Ishikawa (cell line): Measurements from ENCODE around the gene VWA8.

Source experiments
- CEBPB ChIP-seq: IDR thresholded peaks from 2 replicates; pipeline ENCODE4 v1.6.1; 2012
- CREB1 ChIP-seq: IDR thresholded peaks from 2 replicates; pipeline ENCODE4 v1.6.1; 2012; ENCODE audit warnings: low read depth
- EGR1 ChIP-seq: IDR thresholded peaks from 2 replicates; pipeline ENCODE4 v1.6.1; 2012
- EP300 ChIP-seq: IDR thresholded peaks from 2 replicates; pipeline ENCODE4 v1.6.1; 2012; ENCODE audit warnings: borderline replicate concordance
- FOXM1 ChIP-seq: IDR thresholded peaks from 2 replicates; pipeline ENCODE4 v1.6.1; 2012; ENCODE audit warnings: low read depth, borderline replicate concordance
- NFIC ChIP-seq: IDR thresholded peaks from 2 replicates; pipeline ENCODE4 v1.6.1; 2012
- RAD21 ChIP-seq: IDR thresholded peaks from 2 replicates; pipeline ENCODE4 v1.6.1; 2012; ENCODE audit warnings: low read depth
- TAF1 ChIP-seq: IDR thresholded peaks from 2 replicates; pipeline ENCODE4 v1.6.1; 2012; ENCODE audit warnings: low read depth, mild to moderate bottlenecking
- TCF12 ChIP-seq: IDR thresholded peaks from 2 replicates; pipeline ENCODE4 v1.6.1; 2012; ENCODE audit warnings: low read depth
- TEAD4 ChIP-seq: IDR thresholded peaks from 2 replicates; pipeline ENCODE4 v1.6.1; 2012
- USF1 ChIP-seq: IDR thresholded peaks from 2 replicates; pipeline ENCODE4 v1.6.1; 2012
- YY1 ChIP-seq: IDR thresholded peaks from 2 replicates; pipeline ENCODE4 v1.6.1; 2012; ENCODE audit warnings: low read depth
- ZBTB7A ChIP-seq: IDR thresholded peaks from 2 replicates; pipeline ENCODE4 v1.6.1; 2012; ENCODE audit warnings: low read depth
- TF ChIP-seq, protein P1 (sequence below): IDR thresholded peaks from 2 replicates; pipeline ENCODE4 v1.6.1; 2012
- TF ChIP-seq, protein P2 (sequence below): IDR thresholded peaks from 2 replicates; pipeline ENCODE4 v1.6.1; 2012; ENCODE audit warnings: low read depth, mild to moderate bottlenecking

VWA8 gene

GRCh38 chr13:41608839-41609177, 352.1 kb downstream of the VWA8 start:
- TF ChIP-seq NFIC (no peak), FOXM1 (no peak), ZBTB7A (no peak)
- TF ChIP-seq, protein P1, sequence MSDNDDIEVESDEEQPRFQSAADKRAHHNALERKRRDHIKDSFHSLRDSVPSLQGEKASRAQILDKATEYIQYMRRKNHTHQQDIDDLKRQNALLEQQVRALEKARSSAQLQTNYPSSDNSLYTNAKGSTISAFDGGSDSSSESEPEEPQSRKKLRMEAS: no peak

- no peak for TF ChIP-seq USF1
- no peak for TF ChIP-seq EP300
- no peak for TF ChIP-seq TAF1
- TF ChIP-seq NFIC: no peak
- no peak for TF ChIP-seq CEBPB
- no peak for TF ChIP-seq TCF12
- TF ChIP-seq TEAD4: no peak
- TF ChIP-seq CREB1: no peak
- TF ChIP-seq, protein P1: no peak
- no peak for TF ChIP-seq FOXM1
- TF ChIP-seq YY1: no peak
- TF ChIP-seq ZBTB7A: no peak
- TF ChIP-seq EGR1: no peak
- TF ChIP-seq RAD21: no peak
- TF ChIP-seq, protein P2, sequence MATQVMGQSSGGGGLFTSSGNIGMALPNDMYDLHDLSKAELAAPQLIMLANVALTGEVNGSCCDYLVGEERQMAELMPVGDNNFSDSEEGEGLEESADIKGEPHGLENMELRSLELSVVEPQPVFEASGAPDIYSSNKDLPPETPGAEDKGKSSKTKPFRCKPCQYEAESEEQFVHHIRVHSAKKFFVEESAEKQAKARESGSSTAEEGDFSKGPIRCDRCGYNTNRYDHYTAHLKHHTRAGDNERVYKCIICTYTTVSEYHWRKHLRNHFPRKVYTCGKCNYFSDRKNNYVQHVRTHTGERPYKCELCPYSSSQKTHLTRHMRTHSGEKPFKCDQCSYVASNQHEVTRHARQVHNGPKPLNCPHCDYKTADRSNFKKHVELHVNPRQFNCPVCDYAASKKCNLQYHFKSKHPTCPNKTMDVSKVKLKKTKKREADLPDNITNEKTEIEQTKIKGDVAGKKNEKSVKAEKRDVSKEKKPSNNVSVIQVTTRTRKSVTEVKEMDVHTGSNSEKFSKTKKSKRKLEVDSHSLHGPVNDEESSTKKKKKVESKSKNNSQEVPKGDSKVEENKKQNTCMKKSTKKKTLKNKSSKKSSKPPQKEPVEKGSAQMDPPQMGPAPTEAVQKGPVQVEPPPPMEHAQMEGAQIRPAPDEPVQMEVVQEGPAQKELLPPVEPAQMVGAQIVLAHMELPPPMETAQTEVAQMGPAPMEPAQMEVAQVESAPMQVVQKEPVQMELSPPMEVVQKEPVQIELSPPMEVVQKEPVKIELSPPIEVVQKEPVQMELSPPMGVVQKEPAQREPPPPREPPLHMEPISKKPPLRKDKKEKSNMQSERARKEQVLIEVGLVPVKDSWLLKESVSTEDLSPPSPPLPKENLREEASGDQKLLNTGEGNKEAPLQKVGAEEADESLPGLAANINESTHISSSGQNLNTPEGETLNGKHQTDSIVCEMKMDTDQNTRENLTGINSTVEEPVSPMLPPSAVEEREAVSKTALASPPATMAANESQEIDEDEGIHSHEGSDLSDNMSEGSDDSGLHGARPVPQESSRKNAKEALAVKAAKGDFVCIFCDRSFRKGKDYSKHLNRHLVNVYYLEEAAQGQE: no peak
These were observed 352.6 kb downstream of the VWA8 start for GRCh38 chr13:41608111-41608838.

DNA sequence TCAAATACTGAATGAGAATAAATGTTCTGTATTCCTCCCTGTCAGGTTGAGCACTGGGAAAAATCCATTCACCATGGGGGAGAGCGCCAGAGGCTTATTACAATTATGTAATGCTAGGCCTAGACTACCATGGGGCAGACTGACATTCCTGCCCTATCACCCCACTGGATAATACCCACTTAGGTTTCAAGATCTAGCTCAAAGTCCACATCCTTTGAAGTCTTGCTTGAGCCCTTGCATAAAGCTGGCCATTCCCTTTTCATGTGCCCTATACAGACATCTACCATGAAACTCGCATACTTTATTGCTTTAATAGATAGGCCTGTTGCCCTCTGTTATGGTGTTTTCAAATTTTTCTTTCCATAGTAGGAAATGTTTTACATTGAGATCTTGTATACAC, 354.3 kb downstream of the VWA8 start:
- TF ChIP-seq, protein P1: no peak
- TF ChIP-seq USF1: no peak
- TF ChIP-seq CREB1: no peak
- no peak for TF ChIP-seq ZBTB7A
- TF ChIP-seq TCF12: no peak
- TF ChIP-seq, protein P2: no peak
- TF ChIP-seq EP300: no peak
- no peak for TF ChIP-seq YY1
- no peak for TF ChIP-seq NFIC
- TF ChIP-seq TAF1: no peak
- TF ChIP-seq FOXM1: no peak
- no peak for TF ChIP-seq RAD21
- TF ChIP-seq TEAD4: no peak
- no peak for TF ChIP-seq CEBPB
- TF ChIP-seq EGR1: no peak

GRCh38 chr13:41605319-41606285, 355.3 kb downstream of the VWA8 start:
- TF ChIP-seq, protein P2: no peak
- TF ChIP-seq TAF1 (no peak), ZBTB7A (no peak), YY1 (no peak), TCF12 (no peak), NFIC (no peak), RAD21 (no peak), EGR1 (no peak), TEAD4 (no peak), CEBPB (no peak), FOXM1 (no peak), USF1 (no peak), EP300 (no peak), CREB1 (no peak)
- TF ChIP-seq, protein P1: no peak
